ENCODE results near the gene TMEM80. TPM values are rescaled to one million over a fixed set of nuclear protein-coding genes. Genes with fewer than 3 reads are reported as not detected.
"Not testable (repeated sequence)": the region's sequence is repeated elsewhere in the genome, so short reads cannot be mapped to it uniquely, and the experiment has no call there.

TMEM80 gene
- total RNA-seq (10 to 100 TPM; 11.1 to 85.3 (median 33.8) TPM), polyA plus RNA-seq (10 to 100 TPM; 14.8 to 33.8 (median 26.0) TPM)
- long read RNA-seq, donor 1, partial matches to known transcripts: 5 of 5 reads
- long read RNA-seq, donor 1, other reads (novel, unspliced or antisense): 0 of 5 reads
- long read RNA-seq, donor 2: 0 reads
- long read RNA-seq, donor 3: 0 reads
- long read RNA-seq, donor 4, partial matches to known transcripts: 7 of 43 reads
- long read RNA-seq, donor 4, other reads (novel, unspliced or antisense): 36 of 43 reads
- long read RNA-seq, donor 5, partial matches to known transcripts: 3 of 47 reads
- long read RNA-seq, donor 5, other reads (novel, unspliced or antisense): 44 of 47 reads
- long read RNA-seq, donor 6, partial matches to known transcripts: 6 of 32 reads
- long read RNA-seq, donor 6, other reads (novel, unspliced or antisense): 26 of 32 reads
- long read RNA-seq, donor 7, partial matches to known transcripts: 0 of 2 reads
- long read RNA-seq, donor 7, other reads (novel, unspliced or antisense): 0 of 2 reads
- long read RNA-seq, donor 8, partial matches to known transcripts: 0 of 1 reads
- long read RNA-seq, donor 8, other reads (novel, unspliced or antisense): 0 of 1 reads
- long read RNA-seq, donor 9: 0 reads
- long read RNA-seq, donor 10: 0 reads

- intact Hi-C loops (cut with DNase I): no loop called here
- TF ChIP-seq POLR2A (IDR thresholded peaks at IDR 0.05) (peak; percentile 53 to 63), CTCF (IDR thresholded peaks at IDR 0.05) (no peak)
- peaks cover 29 to 37% of the 10 kb centered on the region in 2 donors for H3K4me1 ChIP-seq (replicated peaks in 1 of 2)
- H3K9me3 ChIP-seq (replicated peaks in 1 of 3): no peaks in the 10 kb centered on the region
- H3K36me3 ChIP-seq (replicated peaks in 1 of 2): peaks cover 0 to 5% of the 10 kb centered on the region in 2 donors
- peak within 1 kb of the TSS in 3 of 4 donors; percentile 73 to 87 (median 78) for H3K4me3 ChIP-seq
- 0% methylated on average over 16 to 101 of the region's 101 CpGs for WGBS, 4 donors
- peak within 1 kb of the TSS; percentile 99 to 100 (median 100) for H3K27ac ChIP-seq
- H3K27me3 ChIP-seq: no peaks in the 10 kb centered on the region
- DNase-seq: peak; percentile 99 to 100 (median 99)
These were observed at the start of gene TMEM80 for GRCh38 chr11:695538-696248. Gene TMEM80, plus strand, starts transcription at chr11:695816. Its CDS starts 12 bp downstream, at chr11:695828.

- no peak overlapping the region for H3K4me3 ChIP-seq
- DNase-seq: no peak
- WGBS, 4 donors: 85 to 93% (median 87%) methylated on average over 11 to 14 of the region's 14 CpGs
- peaks cover 0 to 12% of the 10 kb centered on the region in 2 donors for H3K36me3 ChIP-seq (replicated peaks in 1 of 2)
- no peaks in the 10 kb centered on the region for H3K9me3 ChIP-seq (replicated peaks in 1 of 3)
- no peaks in the 10 kb centered on the region for H3K4me1 ChIP-seq (replicated peaks in 1 of 2)
- intact Hi-C loops (cut with DNase I): no loop called here
- H3K27me3 ChIP-seq: no peaks in the 10 kb centered on the region
- H3K27ac ChIP-seq: no peak overlapping the region
- TF ChIP-seq CTCF (IDR thresholded peaks at IDR 0.05) (no peak), POLR2A (IDR thresholded peaks at IDR 0.05) (no peak)
These were observed 49.4 kb upstream of the TMEM80 start for GRCh38 chr11:646214-646613.

- H3K27ac ChIP-seq; H3K4me1 ChIP-seq (replicated peaks in 1 of 2); DNase-seq; intact Hi-C loops (cut with DNase I); H3K27me3 ChIP-seq; H3K9me3 ChIP-seq (replicated peaks in 1 of 3); H3K4me3 ChIP-seq: not testable (repeated sequence)
- H3K36me3 ChIP-seq (replicated peaks in 1 of 2): peaks cover 0 to 10% of the 10 kb centered on the region in 2 donors
- WGBS, 4 donors: 88 to 95% (median 93%) methylated on average over 8 to 10 of the region's 14 CpGs
These were observed 47.9 kb upstream of the TMEM80 start for GRCh38 chr11:647672-648158.

GRCh38 chr11:650482-650881, 45.1 kb upstream of the TMEM80 start:
- Histone ChIP-seq H3K4me1 (replicated peaks in 1 of 2) (no peaks in the 10 kb centered on the region), H3K27ac (no peak overlapping the region), H3K9me3 (replicated peaks in 1 of 3) (no peaks in the 10 kb centered on the region), H3K4me3 (no peak overlapping the region), H3K27me3 (no peaks in the 10 kb centered on the region), H3K36me3 (replicated peaks in 1 of 2) (peaks cover 0 to 13% of the 10 kb centered on the region in 2 donors)
- DNase-seq: no peak
- TF ChIP-seq CTCF (IDR thresholded peaks at IDR 0.05): no peak
- no peak for TF ChIP-seq POLR2A (IDR thresholded peaks at IDR 0.05)
- 89 to 93% (median 91%) methylated on average over 9 to 10 of the region's 10 CpGs for WGBS, 4 donors
- intact Hi-C loops (cut with DNase I): no loop called here

- H3K4me3 ChIP-seq; H3K27me3 ChIP-seq; H3K4me1 ChIP-seq (replicated peaks in 1 of 2); H3K27ac ChIP-seq; DNase-seq; intact Hi-C loops (cut with DNase I); H3K9me3 ChIP-seq (replicated peaks in 1 of 3): not testable (repeated sequence)
- H3K36me3 ChIP-seq (replicated peaks in 1 of 2): peaks cover 0 to 13% of the 10 kb centered on the region in 2 donors
- 85 to 91% (median 87%) methylated on average over 14 of the region's 14 CpGs for WGBS, 4 donors
These were observed 42.5 kb upstream of the TMEM80 start for GRCh38 chr11:653136-653535.

All from adrenal gland (tissue), 19 donors.